ENCODE results near the gene BFSP2.
"Not testable (repeated sequence)": the region's sequence is repeated elsewhere in the genome, so short reads cannot be mapped to it uniquely, and the experiment has no call there.

BFSP2 gene

GRCh38 chr3:133490468-133491351, 90.9 kb downstream of the BFSP2 start:
- no peaks in the 10 kb centered on the region for H3K79me2 ChIP-seq (ENCODE audit: insufficient read depth, low read depth)
- H4K20me1 ChIP-seq (ENCODE audit: insufficient read depth): no peaks in the 10 kb centered on the region
- H2AFZ ChIP-seq (ENCODE audit: low read depth): peak overlapping the region; percentile 26; the same call in 1 of the 2 replicates
- H3K4me1 ChIP-seq (ENCODE audit: low read depth, poor library complexity, severe bottlenecking): peaks cover 71% of the 10 kb centered on the region
- H3K27me3 ChIP-seq (ENCODE audit: insufficient read depth, low read depth): no peaks in the 10 kb centered on the region
- no peaks in the 10 kb centered on the region for H3K36me3 ChIP-seq (ENCODE audit: insufficient read depth)
- TF ChIP-seq CTCF (conservative IDR thresholded peaks at IDR 0.05; ENCODE audit: low read depth, low read length): no peak
- no peak overlapping the region for H3K4me3 ChIP-seq (IDR thresholded peaks at IDR 0.05; ENCODE audit: insufficient read depth, low read depth, low read length)
- H3K4me2 ChIP-seq: peak overlapping the region; percentile 41; the same call in 1 of the 2 replicates
- no peak overlapping the region for H3K27ac ChIP-seq
- H3K9ac ChIP-seq: no peak overlapping the region

- H4K20me1 ChIP-seq (ENCODE audit: insufficient read depth): no peaks in the 10 kb centered on the region
- TF ChIP-seq CTCF (conservative IDR thresholded peaks at IDR 0.05; ENCODE audit: low read depth, low read length): no peak
- no peaks in the 10 kb centered on the region for H3K36me3 ChIP-seq (ENCODE audit: insufficient read depth)
- peaks cover 66% of the 10 kb centered on the region for H3K4me1 ChIP-seq (ENCODE audit: low read depth, poor library complexity, severe bottlenecking)
- no peak overlapping the region for H3K27ac ChIP-seq
- peak overlapping the region; percentile 41; the same call in 1 of the 2 replicates for H3K4me2 ChIP-seq
- H3K27me3 ChIP-seq (ENCODE audit: insufficient read depth, low read depth): no peaks in the 10 kb centered on the region
- H3K4me3 ChIP-seq (IDR thresholded peaks at IDR 0.05; ENCODE audit: insufficient read depth, low read depth, low read length): no peak overlapping the region
- no peaks in the 10 kb centered on the region for H3K79me2 ChIP-seq (ENCODE audit: insufficient read depth, low read depth)
- no peak overlapping the region for H3K9ac ChIP-seq
- H2AFZ ChIP-seq (ENCODE audit: low read depth): peak overlapping the region; percentile 26; the same call in 1 of the 2 replicates
Observed at GRCh38 chr3:133491481-133492059, 91.7 kb downstream of the BFSP2 start.

DNA sequence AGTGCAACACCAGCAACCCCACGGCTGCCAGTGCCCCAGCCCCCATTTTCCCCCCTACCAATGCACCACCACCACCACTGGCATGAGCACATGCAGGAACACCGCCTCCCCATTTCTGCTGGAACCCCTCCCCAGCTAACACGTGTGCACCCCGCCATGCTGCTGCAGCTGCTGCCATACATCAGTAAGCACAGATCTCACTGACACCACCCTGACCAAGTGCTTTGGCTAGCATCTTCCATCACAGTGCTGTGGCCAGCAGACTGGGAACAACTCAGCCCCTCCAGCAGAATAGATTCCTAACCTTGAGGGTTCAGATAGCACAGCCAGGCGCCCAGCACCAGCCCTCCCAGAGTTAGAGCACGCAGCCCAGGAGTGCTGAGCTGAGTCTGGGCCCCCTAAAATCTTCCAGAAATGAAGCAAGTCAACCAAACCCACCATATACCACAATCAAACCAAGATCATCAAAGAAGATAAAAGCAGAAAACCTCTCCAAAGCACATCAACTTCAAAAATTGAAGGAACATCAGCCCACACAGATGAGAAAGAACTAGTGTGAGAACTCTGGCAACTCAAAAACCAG, 92.4 kb downstream of the BFSP2 start:
- H4K20me1 ChIP-seq (ENCODE audit: insufficient read depth): no peaks in the 10 kb centered on the region
- H3K36me3 ChIP-seq (ENCODE audit: insufficient read depth): no peaks in the 10 kb centered on the region
- no peaks in the 10 kb centered on the region for H3K27me3 ChIP-seq (ENCODE audit: insufficient read depth, low read depth)
- H3K4me2 ChIP-seq: peak overlapping the region; percentile 41; the same call in 1 of the 2 replicates
- H3K79me2 ChIP-seq (ENCODE audit: insufficient read depth, low read depth): no peaks in the 10 kb centered on the region
- H3K4me3 ChIP-seq (IDR thresholded peaks at IDR 0.05; ENCODE audit: insufficient read depth, low read depth, low read length): no peak overlapping the region
- H3K27ac ChIP-seq: no peak overlapping the region
- H3K4me1 ChIP-seq (ENCODE audit: low read depth, poor library complexity, severe bottlenecking): peaks cover 59% of the 10 kb centered on the region
- no peak overlapping the region for H3K9ac ChIP-seq
- H2AFZ ChIP-seq (ENCODE audit: low read depth): no peak overlapping the region
- no peak for TF ChIP-seq CTCF (conservative IDR thresholded peaks at IDR 0.05; ENCODE audit: low read depth, low read length)

- H3K36me3 ChIP-seq (ENCODE audit: insufficient read depth): no peaks in the 10 kb centered on the region
- no peak overlapping the region for H3K4me3 ChIP-seq (IDR thresholded peaks at IDR 0.05; ENCODE audit: insufficient read depth, low read depth, low read length)
- H3K27ac ChIP-seq: no peak overlapping the region
- H3K4me2 ChIP-seq: no peak overlapping the region
- no peaks in the 10 kb centered on the region for H4K20me1 ChIP-seq (ENCODE audit: insufficient read depth)
- H2AFZ ChIP-seq (ENCODE audit: low read depth): no peak overlapping the region
- no peaks in the 10 kb centered on the region for H3K27me3 ChIP-seq (ENCODE audit: insufficient read depth, low read depth)
- no peak overlapping the region for H3K9ac ChIP-seq
- H3K79me2 ChIP-seq (ENCODE audit: insufficient read depth, low read depth): no peaks in the 10 kb centered on the region
- TF ChIP-seq CTCF (conservative IDR thresholded peaks at IDR 0.05; ENCODE audit: low read depth, low read length): no peak
- peaks cover 37% of the 10 kb centered on the region for H3K4me1 ChIP-seq (ENCODE audit: low read depth, poor library complexity, severe bottlenecking)
Observed at GRCh38 chr3:133494469-133494868, 94.6 kb downstream of the BFSP2 start.

- H3K36me3 ChIP-seq (ENCODE audit: insufficient read depth); H3K79me2 ChIP-seq (ENCODE audit: insufficient read depth, low read depth); H3K4me3 ChIP-seq (IDR thresholded peaks at IDR 0.05; ENCODE audit: insufficient read depth, low read depth, low read length); H3K4me2 ChIP-seq; H4K20me1 ChIP-seq (ENCODE audit: insufficient read depth); H3K27me3 ChIP-seq (ENCODE audit: insufficient read depth, low read depth); H2AFZ ChIP-seq (ENCODE audit: low read depth); H3K27ac ChIP-seq; H3K9ac ChIP-seq: not testable (repeated sequence)
- peaks cover 37% of the 10 kb centered on the region for H3K4me1 ChIP-seq (ENCODE audit: low read depth, poor library complexity, severe bottlenecking)
Observed at GRCh38 chr3:133502542-133502941, 102.7 kb downstream of the BFSP2 start.

All from KMS-11 (cell line).